HFFc6 (cell line): ENCODE results near the gene MGAT4B. TPM values are rescaled to one million over a fixed set of nuclear protein-coding genes. Genes with fewer than 3 reads are reported as not detected.

ENCODE experiments used
- DNase-seq: peaks from one replicate; pipeline ENCODE4 v3.0.0-alpha.2; 2018
- H3K27ac Mint-ChIP-seq: 2 replicates; pipeline ENCODE4 v1.8.0; 2020; ENCODE audit warnings: mild to moderate bottlenecking, mixed read lengths
- H3K27me3 Mint-ChIP-seq: 2 replicates; pipeline ENCODE4 v1.8.0; 2021; ENCODE audit warnings: mild to moderate bottlenecking, moderate library complexity, mixed read lengths; ENCODE audit not compliant: insufficient read depth
- H3K36me3 Mint-ChIP-seq: 2 replicates; pipeline ENCODE4 v1.8.0; 2021; ENCODE audit warnings: low read depth, mixed read lengths
- H3K4me1 Mint-ChIP-seq: 2 replicates; pipeline ENCODE4 v1.8.0; 2020; ENCODE audit warnings: low read depth, mixed read lengths
- H3K4me3 Mint-ChIP-seq: 2 replicates; pipeline ENCODE4 v1.8.0; 2020; ENCODE audit warnings: mild to moderate bottlenecking, moderate library complexity, mixed read lengths
- H3K9me3 Mint-ChIP-seq: 2 replicates; pipeline ENCODE4 v1.8.0; 2020; ENCODE audit warnings: mild to moderate bottlenecking, mixed read lengths
- CTCF ChIP-seq: fragments of 200-600 bp; sonication (generic); IDR thresholded peaks from 2 replicates; pipeline ENCODE4 v1.5.0; 2021; ENCODE audit warnings: antibody characterized with exemption, mild to moderate bottlenecking
- total RNA-seq, 6 experiments: library from RNA; stranded (reverse); fragmentation: NEBNext Ultra II Directional; extraction: Animal tissue kit (Norgen Biotek cat#: 25700); gene quantifications; 2 replicates in 1 of 6; 3 replicates in 5 of 6; pipeline ENCODE4 v1.2.3, GENCODE V29; 2021

MGAT4B gene
- total RNA-seq, 6 experiments from 2014 or later, result 129 to 166 (median 148) TPM

- H3K36me3 Mint-ChIP-seq, result peaks cover 14% of the 10 kb centered on the region
- peaks cover 44% of the 10 kb centered on the region for H3K4me1 Mint-ChIP-seq
- H3K27me3 Mint-ChIP-seq, result peaks cover 5% of the 10 kb centered on the region; the same call in 1 of the 2 replicates
- no peak for TF ChIP-seq CTCF
- peak overlapping the region; percentile 72 for H3K4me3 Mint-ChIP-seq
- DNase-seq, result no peak
- H3K27ac Mint-ChIP-seq, result peak overlapping the region; percentile 90
- H3K9me3 Mint-ChIP-seq, result no peaks in the 10 kb centered on the region; the same call in 1 of the 2 replicates
Measured at GRCh38 chr5:179820127-179820482, 13.4 kb upstream of the MGAT4B start.

- no peaks in the 10 kb centered on the region; the same call in 1 of the 2 replicates for H3K9me3 Mint-ChIP-seq
- H3K4me1 Mint-ChIP-seq, result peaks cover 40% of the 10 kb centered on the region
- H3K27me3 Mint-ChIP-seq, result peaks cover 6% of the 10 kb centered on the region; the same call in 1 of the 2 replicates
- peaks cover 8% of the 10 kb centered on the region for H3K36me3 Mint-ChIP-seq
- peak; percentile 51 for DNase-seq
- H3K27ac Mint-ChIP-seq, result peak overlapping the region; percentile 90
- TF ChIP-seq CTCF, result no peak
- H3K4me3 Mint-ChIP-seq, result peak overlapping the region; percentile 72
Measured at GRCh38 chr5:179819296-179820126, 12.8 kb upstream of the MGAT4B start.

GRCh38 chr5:179818746-179819295 lies 12.2 kb upstream of the MGAT4B start:
- H3K27ac Mint-ChIP-seq, result peak overlapping the region; percentile 90
- no peak for TF ChIP-seq CTCF
- DNase-seq, result peak; percentile 76
- H3K36me3 Mint-ChIP-seq, result peaks cover 6% of the 10 kb centered on the region; the same call in 1 of the 2 replicates
- peaks cover 6% of the 10 kb centered on the region; the same call in 1 of the 2 replicates for H3K27me3 Mint-ChIP-seq
- H3K9me3 Mint-ChIP-seq, result no peaks in the 10 kb centered on the region; the same call in 1 of the 2 replicates
- H3K4me1 Mint-ChIP-seq, result peaks cover 38% of the 10 kb centered on the region
- peak overlapping the region; percentile 72 for H3K4me3 Mint-ChIP-seq

- Mint-ChIP-seq H3K27ac (peak overlapping the region; percentile 90), H3K4me1 (peaks cover 37% of the 10 kb centered on the region), H3K36me3 (peaks cover 8% of the 10 kb centered on the region; the same call in 1 of the 2 replicates), H3K9me3 (no peaks in the 10 kb centered on the region; the same call in 1 of the 2 replicates), H3K4me3 (peak overlapping the region; percentile 72), H3K27me3 (peaks cover 6% of the 10 kb centered on the region; the same call in 1 of the 2 replicates)
- no peak for DNase-seq
- TF ChIP-seq CTCF, result no peak
Measured at GRCh38 chr5:179817890-179818745, 11.5 kb upstream of the MGAT4B start.

- TF ChIP-seq CTCF, result no peak
- Mint-ChIP-seq H3K27me3 (peaks cover 6% of the 10 kb centered on the region; the same call in 1 of the 2 replicates), H3K9me3 (no peaks in the 10 kb centered on the region; the same call in 1 of the 2 replicates), H3K36me3 (peaks cover 13% of the 10 kb centered on the region; the same call in 1 of the 2 replicates), H3K4me3 (no peak overlapping the region), H3K27ac (no peak overlapping the region; the same call in 1 of the 2 replicates), H3K4me1 (peaks cover 30% of the 10 kb centered on the region)
- no peak for DNase-seq
Measured at GRCh38 chr5:179817470-179817840, 10.8 kb upstream of the MGAT4B start.
